ENCODE measurements around the gene STX1A. TPM values are rescaled to one million over a fixed set of nuclear protein-coding genes. Genes with fewer than 3 reads are reported as not detected.
A peak's percentile ranks its signal among the peaks of the same experiment; 100 is the strongest.

STX1A gene
- total RNA-seq, 1 experiment from 2014 or later: 20.4 TPM

DNA sequence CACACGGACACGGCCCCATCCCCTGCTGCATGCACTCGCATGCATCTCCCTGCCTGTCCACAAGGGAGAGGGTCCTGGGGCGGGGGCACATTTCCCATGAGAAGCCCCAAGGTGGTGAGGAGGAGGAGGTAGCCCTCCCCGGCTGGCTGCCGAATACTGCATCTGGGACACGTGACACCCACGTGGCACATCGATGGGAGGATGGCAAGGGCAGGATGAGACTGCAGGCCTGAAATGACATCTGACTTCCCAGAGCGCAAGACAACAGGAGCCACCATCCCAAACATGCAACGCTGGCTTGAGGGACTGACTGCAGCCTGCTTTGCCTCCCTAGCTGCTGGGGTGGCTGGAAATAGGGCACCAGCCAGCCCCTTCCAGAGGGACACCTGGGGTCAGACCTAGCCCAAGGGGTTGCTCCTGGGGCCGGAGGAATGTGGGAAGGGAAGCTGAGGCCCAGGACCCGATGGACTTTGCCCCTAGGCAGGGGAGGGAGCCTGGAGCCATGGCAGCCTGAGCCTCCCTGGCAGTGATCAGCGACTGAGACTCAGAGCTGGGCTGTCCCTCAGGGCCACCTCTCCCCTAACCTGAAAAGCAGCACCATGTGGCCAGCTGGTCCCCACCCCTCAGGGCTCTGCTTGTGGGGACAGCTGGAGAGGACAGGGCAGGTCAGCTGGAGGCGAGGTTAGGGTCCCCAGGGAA, 19.9 kb downstream of the STX1A start (continued):
- TF ChIP-seq, protein P1, sequence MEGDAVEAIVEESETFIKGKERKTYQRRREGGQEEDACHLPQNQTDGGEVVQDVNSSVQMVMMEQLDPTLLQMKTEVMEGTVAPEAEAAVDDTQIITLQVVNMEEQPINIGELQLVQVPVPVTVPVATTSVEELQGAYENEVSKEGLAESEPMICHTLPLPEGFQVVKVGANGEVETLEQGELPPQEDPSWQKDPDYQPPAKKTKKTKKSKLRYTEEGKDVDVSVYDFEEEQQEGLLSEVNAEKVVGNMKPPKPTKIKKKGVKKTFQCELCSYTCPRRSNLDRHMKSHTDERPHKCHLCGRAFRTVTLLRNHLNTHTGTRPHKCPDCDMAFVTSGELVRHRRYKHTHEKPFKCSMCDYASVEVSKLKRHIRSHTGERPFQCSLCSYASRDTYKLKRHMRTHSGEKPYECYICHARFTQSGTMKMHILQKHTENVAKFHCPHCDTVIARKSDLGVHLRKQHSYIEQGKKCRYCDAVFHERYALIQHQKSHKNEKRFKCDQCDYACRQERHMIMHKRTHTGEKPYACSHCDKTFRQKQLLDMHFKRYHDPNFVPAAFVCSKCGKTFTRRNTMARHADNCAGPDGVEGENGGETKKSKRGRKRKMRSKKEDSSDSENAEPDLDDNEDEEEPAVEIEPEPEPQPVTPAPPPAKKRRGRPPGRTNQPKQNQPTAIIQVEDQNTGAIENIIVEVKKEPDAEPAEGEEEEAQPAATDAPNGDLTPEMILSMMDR (IDR thresholded peaks at IDR 0.05): no peak
- no peak for TF ChIP-seq MXD4 (CRISPR knock-in tag; IDR thresholded peaks at IDR 0.05; ENCODE audit: borderline replicate concordance)

DNA sequence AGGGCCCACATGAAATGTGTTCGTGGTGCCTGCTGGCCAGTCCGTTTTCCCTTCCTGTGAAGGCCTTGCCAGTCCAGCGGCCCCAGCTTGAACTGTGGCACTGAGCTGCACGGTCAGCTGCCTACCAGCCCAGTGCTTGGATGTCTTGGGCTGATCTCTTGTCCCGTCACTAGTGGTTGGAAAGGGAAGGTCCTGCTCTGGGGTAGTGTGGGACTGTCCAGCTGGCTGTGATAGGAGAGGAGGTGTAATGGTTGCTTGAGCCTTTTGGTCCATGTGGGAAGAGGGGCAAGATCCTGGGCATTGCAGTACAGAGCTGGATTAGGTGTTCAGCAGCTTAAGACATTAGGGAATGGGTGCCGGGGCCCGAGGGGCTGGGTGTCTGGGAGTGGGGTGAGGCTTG, 21.1 kb downstream of the STX1A start:
- peaks cover 10% of the 10 kb centered on the region for H3K4me1 Mint-ChIP-seq
- no peaks in the 10 kb centered on the region for H3K9me3 Mint-ChIP-seq
- ChIA-PET CTCF (interaction anchor here (8.0 kb wide), 1 partner anchor 92 kb away, joined by 61 read pairs; no protein-coding TSS in a partner anchor), POLR2A (interaction anchor here (0.7 kb wide), 1 partner anchor 163 kb away, joined by 3 read pairs; no protein-coding TSS in a partner anchor)
- H3K27me3 Mint-ChIP-seq (ENCODE audit: low read depth): no peaks in the 10 kb centered on the region
- no peak for ATAC-seq
- peaks cover 44% of the 10 kb centered on the region for H3K36me3 Mint-ChIP-seq
- TF ChIP-seq ELF4 (CRISPR knock-in tag; IDR thresholded peaks at IDR 0.05; ENCODE audit: low read depth) (no peak), FOXK1 (CRISPR knock-in tag; IDR thresholded peaks at IDR 0.05) (no peak), ZBTB21 (CRISPR knock-in tag; IDR thresholded peaks at IDR 0.05; ENCODE audit: borderline replicate concordance) (no peak), EMX1 (CRISPR knock-in tag; IDR thresholded peaks at IDR 0.05) (no peak), OVOL2 (CRISPR knock-in tag; IDR thresholded peaks at IDR 0.05; ENCODE audit: borderline replicate concordance) (no peak), CBFB (CRISPR knock-in tag; IDR thresholded peaks at IDR 0.05; ENCODE audit: low read depth) (no peak), SP1 (CRISPR knock-in tag; conservative IDR thresholded peaks at IDR 0.05) (no peak), CREB1 (CRISPR knock-in tag; IDR thresholded peaks at IDR 0.05) (no peak)
- TF ChIP-seq, protein P2, sequence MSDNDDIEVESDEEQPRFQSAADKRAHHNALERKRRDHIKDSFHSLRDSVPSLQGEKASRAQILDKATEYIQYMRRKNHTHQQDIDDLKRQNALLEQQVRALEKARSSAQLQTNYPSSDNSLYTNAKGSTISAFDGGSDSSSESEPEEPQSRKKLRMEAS (CRISPR knock-in tag; IDR thresholded peaks at IDR 0.05): no peak
- TF ChIP-seq, protein P3, sequence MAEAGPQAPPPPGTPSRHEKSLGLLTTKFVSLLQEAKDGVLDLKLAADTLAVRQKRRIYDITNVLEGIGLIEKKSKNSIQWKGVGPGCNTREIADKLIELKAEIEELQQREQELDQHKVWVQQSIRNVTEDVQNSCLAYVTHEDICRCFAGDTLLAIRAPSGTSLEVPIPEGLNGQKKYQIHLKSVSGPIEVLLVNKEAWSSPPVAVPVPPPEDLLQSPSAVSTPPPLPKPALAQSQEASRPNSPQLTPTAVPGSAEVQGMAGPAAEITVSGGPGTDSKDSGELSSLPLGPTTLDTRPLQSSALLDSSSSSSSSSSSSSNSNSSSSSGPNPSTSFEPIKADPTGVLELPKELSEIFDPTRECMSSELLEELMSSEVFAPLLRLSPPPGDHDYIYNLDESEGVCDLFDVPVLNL (CRISPR knock-in tag; IDR thresholded peaks at IDR 0.05; ENCODE audit: borderline replicate concordance, low read depth): no peak
- TF ChIP-seq, protein P4, sequence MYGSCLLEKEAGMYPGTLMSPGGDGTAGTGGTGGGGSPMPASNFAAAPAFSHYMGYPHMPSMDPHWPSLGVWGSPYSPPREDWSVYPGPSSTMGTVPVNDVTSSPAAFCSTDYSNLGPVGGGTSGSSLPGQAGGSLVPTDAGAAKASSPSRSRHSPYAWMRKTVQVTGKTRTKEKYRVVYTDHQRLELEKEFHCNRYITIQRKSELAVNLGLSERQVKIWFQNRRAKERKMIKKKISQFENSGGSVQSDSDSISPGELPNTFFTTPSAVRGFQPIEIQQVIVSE (CRISPR knock-in tag; IDR thresholded peaks at IDR 0.05; ENCODE audit: borderline replicate concordance): no peak
- TF ChIP-seq, protein P5, sequence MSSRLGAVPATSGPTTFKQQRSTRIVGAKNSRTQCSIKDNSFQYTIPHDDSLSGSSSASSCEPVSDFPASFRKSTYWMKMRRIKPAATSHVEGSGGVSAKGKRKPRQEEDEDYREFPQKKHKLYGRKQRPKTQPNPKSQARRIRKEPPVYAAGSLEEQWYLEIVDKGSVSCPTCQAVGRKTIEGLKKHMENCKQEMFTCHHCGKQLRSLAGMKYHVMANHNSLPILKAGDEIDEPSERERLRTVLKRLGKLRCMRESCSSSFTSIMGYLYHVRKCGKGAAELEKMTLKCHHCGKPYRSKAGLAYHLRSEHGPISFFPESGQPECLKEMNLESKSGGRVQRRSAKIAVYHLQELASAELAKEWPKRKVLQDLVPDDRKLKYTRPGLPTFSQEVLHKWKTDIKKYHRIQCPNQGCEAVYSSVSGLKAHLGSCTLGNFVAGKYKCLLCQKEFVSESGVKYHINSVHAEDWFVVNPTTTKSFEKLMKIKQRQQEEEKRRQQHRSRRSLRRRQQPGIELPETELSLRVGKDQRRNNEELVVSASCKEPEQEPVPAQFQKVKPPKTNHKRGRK (CRISPR knock-in tag; IDR thresholded peaks at IDR 0.05; ENCODE audit: borderline replicate concordance): no peak
- TF ChIP-seq, protein P6, sequence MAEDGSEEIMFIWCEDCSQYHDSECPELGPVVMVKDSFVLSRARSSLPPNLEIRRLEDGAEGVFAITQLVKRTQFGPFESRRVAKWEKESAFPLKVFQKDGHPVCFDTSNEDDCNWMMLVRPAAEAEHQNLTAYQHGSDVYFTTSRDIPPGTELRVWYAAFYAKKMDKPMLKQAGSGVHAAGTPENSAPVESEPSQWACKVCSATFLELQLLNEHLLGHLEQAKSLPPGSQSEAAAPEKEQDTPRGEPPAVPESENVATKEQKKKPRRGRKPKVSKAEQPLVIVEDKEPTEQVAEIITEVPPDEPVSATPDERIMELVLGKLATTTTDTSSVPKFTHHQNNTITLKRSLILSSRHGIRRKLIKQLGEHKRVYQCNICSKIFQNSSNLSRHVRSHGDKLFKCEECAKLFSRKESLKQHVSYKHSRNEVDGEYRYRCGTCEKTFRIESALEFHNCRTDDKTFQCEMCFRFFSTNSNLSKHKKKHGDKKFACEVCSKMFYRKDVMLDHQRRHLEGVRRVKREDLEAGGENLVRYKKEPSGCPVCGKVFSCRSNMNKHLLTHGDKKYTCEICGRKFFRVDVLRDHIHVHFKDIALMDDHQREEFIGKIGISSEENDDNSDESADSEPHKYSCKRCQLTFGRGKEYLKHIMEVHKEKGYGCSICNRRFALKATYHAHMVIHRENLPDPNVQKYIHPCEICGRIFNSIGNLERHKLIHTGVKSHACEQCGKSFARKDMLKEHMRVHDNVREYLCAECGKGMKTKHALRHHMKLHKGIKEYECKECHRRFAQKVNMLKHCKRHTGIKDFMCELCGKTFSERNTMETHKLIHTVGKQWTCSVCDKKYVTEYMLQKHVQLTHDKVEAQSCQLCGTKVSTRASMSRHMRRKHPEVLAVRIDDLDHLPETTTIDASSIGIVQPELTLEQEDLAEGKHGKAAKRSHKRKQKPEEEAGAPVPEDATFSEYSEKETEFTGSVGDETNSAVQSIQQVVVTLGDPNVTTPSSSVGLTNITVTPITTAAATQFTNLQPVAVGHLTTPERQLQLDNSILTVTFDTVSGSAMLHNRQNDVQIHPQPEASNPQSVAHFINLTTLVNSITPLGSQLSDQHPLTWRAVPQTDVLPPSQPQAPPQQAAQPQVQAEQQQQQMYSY (CRISPR knock-in tag; IDR thresholded peaks at IDR 0.05): no peak
- TF ChIP-seq, protein P7, sequence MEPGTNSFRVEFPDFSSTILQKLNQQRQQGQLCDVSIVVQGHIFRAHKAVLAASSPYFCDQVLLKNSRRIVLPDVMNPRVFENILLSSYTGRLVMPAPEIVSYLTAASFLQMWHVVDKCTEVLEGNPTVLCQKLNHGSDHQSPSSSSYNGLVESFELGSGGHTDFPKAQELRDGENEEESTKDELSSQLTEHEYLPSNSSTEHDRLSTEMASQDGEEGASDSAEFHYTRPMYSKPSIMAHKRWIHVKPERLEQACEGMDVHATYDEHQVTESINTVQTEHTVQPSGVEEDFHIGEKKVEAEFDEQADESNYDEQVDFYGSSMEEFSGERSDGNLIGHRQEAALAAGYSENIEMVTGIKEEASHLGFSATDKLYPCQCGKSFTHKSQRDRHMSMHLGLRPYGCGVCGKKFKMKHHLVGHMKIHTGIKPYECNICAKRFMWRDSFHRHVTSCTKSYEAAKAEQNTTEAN (CRISPR knock-in tag; IDR thresholded peaks at IDR 0.05): no peak
- no peak overlapping the region for H3K4me3 Mint-ChIP-seq
- peak overlapping the region; percentile 58; the same call in 1 of the 2 replicates for H3K27ac Mint-ChIP-seq
- DNase-seq (ENCODE audit: low spot score): no peak
